HepG2 (cell line): ENCODE measurements around the gene FAM174C. TPM values are rescaled to one million over a fixed set of nuclear protein-coding genes. Genes with fewer than 3 reads are reported as not detected.

Experiments
- ATAC-seq: fragments of 200-7000 bp; cut with Tn5 transposase; 3 replicates; pipeline ENCODE4 v1.9.1; 2020; ENCODE audit warnings: mild to moderate bottlenecking, moderate library complexity
- BruUV-seq: library from RNA; stranded (reverse); fragments of 400-500 nt; replicated peaks from 2 replicates; lab custom pipeline; 2021; lab: Mats Ljungman, UMichigan
- CTCF ChIA-PET: fragments of 300-600 bp; formaldehyde crosslinking; extraction: SDS; loops from one replicate; lab custom pipeline; 2021; ENCODE audit warnings: low total read pairs, inconsistent platforms, low intra/inter-chr PET ratio; lab: Yijun Ruan, JAX
- POLR2A ChIA-PET: fragments of 350-600 bp; sonication (Branson Sonifier 250); formaldehyde crosslinking; loops from one replicate; lab custom pipeline; 2020; ENCODE audit warnings: antibody characterized with exemption, inconsistent platforms; lab: Yijun Ruan, JAX
- DNase-seq: peaks from one replicate; pipeline ENCODE4 v3.0.0-alpha.2; 2015; ENCODE audit warnings: low spot score
- FAIRE-seq: peaks from 3 replicates; lab custom pipeline; 2011; peaks lifted over from hg19 to GRCh38; lab: Jason Lieb, UNC
- H2AFZ ChIP-seq: one replicate; pipeline ENCODE4 v1.6.1; 2011; ENCODE audit warnings: low read length, inconsistent platforms
- H3K27ac ChIP-seq: fragments of 300-600 bp; 3 replicates; pipeline ENCODE4 v1.8.0; 2011; ENCODE audit warnings: mixed run types, mild to moderate bottlenecking, mixed read lengths, low read length, inconsistent platforms; ENCODE audit not compliant: insufficient read depth; ENCODE audit errors: extremely low read length
- H3K27me3 ChIP-seq, 2 experiments: fragments of 200-600 bp in 1 of 2; 2 replicates in 1 of 2; 3 replicates in 1 of 2; pipeline versions ENCODE4 v1.6.0 to v1.8.0; 2011; ENCODE audit warnings: low read length in 2 of 2, mild to moderate bottlenecking in 2 of 2, moderate library complexity in 2 of 2, inconsistent platforms in 1 of 2; ENCODE audit not compliant: insufficient read depth in 2 of 2, control insufficient read depth in 1 of 2
- H3K36me3 ChIP-seq, 2 experiments: fragments of 200-600 bp in 1 of 2; replicated peaks in 1 of 2; 2 replicates in 1 of 2; 3 replicates in 1 of 2; pipeline versions ENCODE4 v1.5.1 to v1.8.0; 2011; ENCODE audit warnings: low read length in 2 of 2, inconsistent platforms in 1 of 2; ENCODE audit not compliant: insufficient read depth in 2 of 2, control insufficient read depth in 1 of 2
- H3K4me1 ChIP-seq: 2 replicates; pipeline ENCODE4 v1.5.1; 2012; ENCODE audit warnings: low read length, inconsistent platforms; ENCODE audit not compliant: insufficient read depth
- H3K4me2 ChIP-seq: 2 replicates; pipeline ENCODE4 v1.6.0; 2011; ENCODE audit warnings: low read depth, low read length, inconsistent platforms
- H3K4me3 ChIP-seq, 3 experiments: fragments of 200-600 bp in 1 of 3; sonication (generic), shearing (Covaris generic) in 1 of 3; replicated peaks in 1 of 3; 2 replicates each; pipeline ENCODE4 v1.5.1; 2011 to 2016; ENCODE audit warnings: low read length in 3 of 3, inconsistent platforms in 2 of 3, low read depth in 2 of 3, mild to moderate bottlenecking in 2 of 3, control low read depth in 1 of 3, mixed read lengths in 1 of 3; ENCODE audit not compliant: insufficient read depth in 1 of 3
- H3K79me2 ChIP-seq: one replicate; pipeline ENCODE4 v1.6.1; 2011; ENCODE audit warnings: low read length, inconsistent platforms; ENCODE audit not compliant: insufficient read depth
- H3K9ac ChIP-seq: 2 replicates; pipeline ENCODE4 v1.6.0; 2011; ENCODE audit warnings: mild to moderate bottlenecking, low read depth, low read length, inconsistent platforms; ENCODE audit not compliant: insufficient read depth
- H3K9me3 ChIP-seq: 2 replicates; pipeline ENCODE4 v1.5.1; 2012; ENCODE audit warnings: mild to moderate bottlenecking, low read length
- H4K20me1 ChIP-seq: 2 replicates; pipeline ENCODE4 v1.6.0; 2011; ENCODE audit warnings: inconsistent platforms, mild to moderate bottlenecking, low read length, moderate library complexity; ENCODE audit not compliant: insufficient read depth
- HNRNPL ChIP-seq: fragments of 200-400 bp; formaldehyde crosslinking; IDR thresholded peaks from 2 replicates; pipeline ENCODE4 v1.6.1; 2017; ENCODE audit warnings: mild to moderate bottlenecking, low read depth, low read length
- PITX1 ChIP-seq: sonication (generic); formaldehyde crosslinking; IDR thresholded peaks from 2 replicates; pipeline ENCODE4 v1.5.1; 2020; ENCODE audit warnings: mild to moderate bottlenecking, missing genetic modification reagents
- REXO4 ChIP-seq: sonication (generic); formaldehyde crosslinking; IDR thresholded peaks from 2 replicates; pipeline ENCODE4 v1.8.0; 2022; ENCODE audit warnings: missing genetic modification reagents, mild to moderate bottlenecking, borderline replicate concordance
- ZFP1 ChIP-seq: IDR thresholded peaks from 2 replicates; pipeline ENCODE4 v1.6.1; 2016
- ZMYM3 ChIP-seq: sonication (generic); formaldehyde crosslinking; IDR thresholded peaks from 2 replicates; pipeline ENCODE4 v1.5.1; 2020; ENCODE audit warnings: mild to moderate bottlenecking, missing genetic modification reagents
- ZNF225 ChIP-seq: sonication (generic); formaldehyde crosslinking; IDR thresholded peaks from 2 replicates; pipeline ENCODE4 v1.4.0; 2020; ENCODE audit warnings: mild to moderate bottlenecking, missing genetic modification reagents
- ZNF598 ChIP-seq: sonication (generic); formaldehyde crosslinking; IDR thresholded peaks from 2 replicates; pipeline ENCODE4 v1.5.1; 2020; ENCODE audit warnings: mild to moderate bottlenecking, missing genetic modification reagents, borderline replicate concordance
- ZNF629 ChIP-seq: sonication (generic); formaldehyde crosslinking; conservative IDR thresholded peaks from 2 replicates; pipeline ENCODE4 v1.5.0; 2020; ENCODE audit warnings: missing genetic modification reagents
- ZNF780A ChIP-seq: sonication (generic); formaldehyde crosslinking; IDR thresholded peaks from 2 replicates; pipeline ENCODE4 v1.8.0; 2022; ENCODE audit warnings: mild to moderate bottlenecking, missing genetic modification reagents, moderate library complexity
- WGBS: methylation state at CpG from one replicate; pipeline ENCODE4 v1.1.6; 2017; ENCODE audit warnings: low lambda C conversion rate; 5-methylcytosine and 5-hydroxymethylcytosine counted together
- in situ Hi-C: cut with HindIII; loops from 2 replicates; pipeline ENCODE4 v1.10.0; 2017; ENCODE audit warnings: low pct_unique_long_range_greater_than_20kb; ENCODE audit not compliant: extremely low pct_ligation_motif_present
- intact Hi-C: fragments of 100-400 bp; cut with micrococcal nuclease; formaldehyde crosslinking; loops from one replicate; pipeline ENCODE4 v1.10.0; 2022; ENCODE audit not compliant: unreplicated experiment
- polyA plus RNA-seq, 8 experiments: library from polyadenylated mRNA; depleted of rRNA in 3 of 8; stranded (reverse) in 7 of 8; unstranded in 1 of 8; fragments of >200 nt; fragmentation: Illumina TruSeq in 4 of 8; extraction: Trizol in 4 of 8; gene quantifications; 2 replicates each; pipeline versions ENCODE4 v1.2.1 to v1.2.3, GENCODE V29; 2011 to 2016; ENCODE audit warnings: low read depth in 4 of 8, missing spikeins in 1 of 8, mixed read lengths in 1 of 8; ENCODE audit not compliant: insufficient read depth in 1 of 8
- total RNA-seq, 5 experiments: library from RNA; depleted of rRNA; stranded (reverse); fragments of >200 nt; fragmentation: Illumina TruSeq; extraction: Trizol; gene quantifications; 2 replicates each; pipeline ENCODE4 v1.2.3, GENCODE V29; 2016; ENCODE audit warnings: low read depth in 1 of 5
- TF ChIP-seq, protein P1 (sequence below): sonication (generic); formaldehyde crosslinking; IDR thresholded peaks from 2 replicates; pipeline ENCODE4 v1.8.1; 2023; ENCODE audit warnings: missing genetic modification reagents, inconsistent platforms, borderline replicate concordance
- TF ChIP-seq, protein P2 (sequence below): IDR thresholded peaks from 2 replicates; pipeline ENCODE4 v1.6.1; 2018; ENCODE audit warnings: missing genetic modification reagents
- TF ChIP-seq, protein P3 (sequence below): sonication (generic); formaldehyde crosslinking; IDR thresholded peaks from 2 replicates; pipeline ENCODE4 v1.4.0; 2020; ENCODE audit warnings: missing genetic modification reagents; ENCODE audit errors: not compliant biosample characterization

The FAM174C gene
- total and polyA plus RNA-seq, 2 of the 13 experiments (the other 11 are each of a cell fraction or from before 2014, with no cell fraction given): 19.5 to 31.3 TPM

DNA sequence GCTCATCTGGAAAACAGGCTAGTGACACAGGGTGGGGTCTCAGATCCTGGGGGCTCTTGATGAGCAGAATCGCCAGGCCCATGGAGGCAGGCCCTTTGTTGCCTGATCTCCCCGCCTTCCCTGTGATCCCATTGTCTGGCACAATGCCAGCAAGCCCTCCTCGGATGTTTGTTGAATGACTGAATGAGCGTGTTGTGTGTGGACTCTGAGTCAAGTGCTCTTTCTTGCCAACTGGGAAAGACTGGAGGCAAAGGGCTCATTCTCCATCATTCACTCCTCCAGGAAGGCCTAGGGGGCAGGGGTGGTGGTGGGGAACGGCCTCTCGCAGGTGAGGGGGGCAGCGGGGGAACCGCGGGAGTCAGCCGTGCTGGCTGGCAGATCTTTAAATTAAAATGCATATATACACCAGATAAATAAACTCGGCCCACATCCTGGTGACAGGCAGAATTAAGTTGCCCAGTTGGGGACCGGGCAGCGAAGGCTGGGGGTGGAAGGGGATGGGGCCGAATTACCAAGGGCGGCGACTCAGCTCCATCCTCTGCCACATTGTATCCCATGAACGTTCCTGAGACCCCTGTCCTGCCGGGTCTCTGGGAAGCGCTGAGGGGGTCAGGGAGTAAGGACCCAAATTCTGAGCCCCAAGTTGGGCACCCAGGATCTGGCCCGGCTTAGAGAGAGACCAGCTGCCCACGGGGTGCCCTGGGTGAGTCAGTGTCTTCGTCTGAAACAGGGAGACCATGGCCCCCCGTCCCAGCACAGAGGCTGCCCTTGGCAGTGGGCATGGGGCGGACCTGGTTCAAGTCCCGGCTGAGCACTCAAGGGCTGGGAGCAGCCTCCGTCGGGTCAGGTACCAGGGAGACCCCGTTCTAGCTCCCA, 34.9 kb downstream of the FAM174C start (continued):
- TF ChIP-seq, protein P1, sequence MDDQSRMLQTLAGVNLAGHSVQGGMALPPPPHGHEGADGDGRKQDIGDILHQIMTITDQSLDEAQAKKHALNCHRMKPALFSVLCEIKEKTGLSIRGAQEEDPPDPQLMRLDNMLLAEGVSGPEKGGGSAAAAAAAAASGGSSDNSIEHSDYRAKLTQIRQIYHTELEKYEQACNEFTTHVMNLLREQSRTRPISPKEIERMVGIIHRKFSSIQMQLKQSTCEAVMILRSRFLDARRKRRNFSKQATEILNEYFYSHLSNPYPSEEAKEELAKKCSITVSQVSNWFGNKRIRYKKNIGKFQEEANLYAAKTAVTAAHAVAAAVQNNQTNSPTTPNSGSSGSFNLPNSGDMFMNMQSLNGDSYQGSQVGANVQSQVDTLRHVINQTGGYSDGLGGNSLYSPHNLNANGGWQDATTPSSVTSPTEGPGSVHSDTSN (CRISPR knock-in tag): no peak
- TF ChIP-seq ZNF225 (CRISPR knock-in tag) (no peak), ZNF629 (peak; percentile 70), ZMYM3 (CRISPR knock-in tag) (peak; percentile 96), ZNF780A (CRISPR knock-in tag) (no peak), PITX1 (CRISPR knock-in tag) (no peak), HNRNPL (0 out of 2 replicates have a peak, but pooled peaks have one; percentile 47), ZFP1 (no peak)
- TF ChIP-seq, protein P2, sequence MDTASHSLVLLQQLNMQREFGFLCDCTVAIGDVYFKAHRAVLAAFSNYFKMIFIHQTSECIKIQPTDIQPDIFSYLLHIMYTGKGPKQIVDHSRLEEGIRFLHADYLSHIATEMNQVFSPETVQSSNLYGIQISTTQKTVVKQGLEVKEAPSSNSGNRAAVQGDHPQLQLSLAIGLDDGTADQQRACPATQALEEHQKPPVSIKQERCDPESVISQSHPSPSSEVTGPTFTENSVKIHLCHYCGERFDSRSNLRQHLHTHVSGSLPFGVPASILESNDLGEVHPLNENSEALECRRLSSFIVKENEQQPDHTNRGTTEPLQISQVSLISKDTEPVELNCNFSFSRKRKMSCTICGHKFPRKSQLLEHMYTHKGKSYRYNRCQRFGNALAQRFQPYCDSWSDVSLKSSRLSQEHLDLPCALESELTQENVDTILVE (CRISPR knock-in tag): no peak

DNA sequence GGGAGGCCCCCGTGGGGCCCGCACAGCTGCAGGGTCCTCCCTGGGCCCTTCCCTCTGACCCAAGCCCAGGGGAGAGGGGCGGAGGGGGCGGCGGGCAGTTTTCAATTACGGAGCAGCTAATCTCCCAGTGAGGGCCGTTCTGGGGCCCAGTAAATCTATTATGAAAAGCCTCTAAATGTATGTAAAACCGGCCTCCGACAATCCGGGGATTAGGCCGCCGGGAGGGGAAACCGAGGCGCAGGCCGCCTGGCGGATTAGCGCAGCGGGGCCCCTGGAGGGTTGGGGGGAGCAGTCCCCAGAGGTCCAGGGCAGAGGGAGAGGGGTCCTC, 35.5 kb downstream of the FAM174C start:
- no peaks in the 10 kb centered on the region for H4K20me1 ChIP-seq
- H2AFZ ChIP-seq: no peak overlapping the region
- no peaks in the 10 kb centered on the region for H3K79me2 ChIP-seq
- H3K36me3 ChIP-seq: no peaks in the 10 kb centered on the region
- intact Hi-C loops: no loop called here
- POLR2A ChIA-PET: interaction anchor here (1.3 to 1.6 kb wide), 2 partner anchors 20 to 26 kb away, joined by 3 to 5 read pairs; no protein-coding TSS in a partner anchor
- FAIRE-seq (no peak), DNase-seq (no peak), ATAC-seq (no peak)
- WGBS: 86% methylated on average over 16 of the region's 18 CpGs
- H3K4me3 ChIP-seq: no peak overlapping the region
- no peak overlapping the region for H3K27ac ChIP-seq
- H3K4me2 ChIP-seq: no peak overlapping the region
- no peak overlapping the region for H3K9ac ChIP-seq
- in situ Hi-C loops: no loop called here
- no peaks in the 10 kb centered on the region for H3K9me3 ChIP-seq
- TF ChIP-seq REXO4 (CRISPR knock-in tag) (no peak), ZNF598 (CRISPR knock-in tag) (no peak)
- TF ChIP-seq, protein P3, sequence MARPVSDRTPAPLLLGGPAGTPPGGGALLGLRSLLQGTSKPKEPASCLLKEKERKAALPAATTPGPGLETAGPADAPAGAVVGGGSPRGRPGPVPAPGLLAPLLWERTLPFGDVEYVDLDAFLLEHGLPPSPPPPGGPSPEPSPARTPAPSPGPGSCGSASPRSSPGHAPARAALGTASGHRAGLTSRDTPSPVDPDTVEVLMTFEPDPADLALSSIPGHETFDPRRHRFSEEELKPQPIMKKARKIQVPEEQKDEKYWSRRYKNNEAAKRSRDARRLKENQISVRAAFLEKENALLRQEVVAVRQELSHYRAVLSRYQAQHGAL: no peak
- H3K4me1 ChIP-seq: peaks cover 53% of the 10 kb centered on the region
- CTCF ChIA-PET: no interaction called here
- H3K27me3 ChIP-seq: peaks cover 1 to 24% of the 10 kb centered on the region in 2 experiments
- BruUV-seq: no TSS peak
